GM19035 (cell line): ENCODE data around the gene GABRR3.
A peak's percentile ranks its signal among the peaks of the same experiment; 100 is the strongest.

Experiments
- ATAC-seq: cut with Tn5 transposase; IDR thresholded peaks from one replicate; pipeline ENCODE4 v1.9.1; 2021; ENCODE audit not compliant: unreplicated experiment

Gene GABRR3

DNA sequence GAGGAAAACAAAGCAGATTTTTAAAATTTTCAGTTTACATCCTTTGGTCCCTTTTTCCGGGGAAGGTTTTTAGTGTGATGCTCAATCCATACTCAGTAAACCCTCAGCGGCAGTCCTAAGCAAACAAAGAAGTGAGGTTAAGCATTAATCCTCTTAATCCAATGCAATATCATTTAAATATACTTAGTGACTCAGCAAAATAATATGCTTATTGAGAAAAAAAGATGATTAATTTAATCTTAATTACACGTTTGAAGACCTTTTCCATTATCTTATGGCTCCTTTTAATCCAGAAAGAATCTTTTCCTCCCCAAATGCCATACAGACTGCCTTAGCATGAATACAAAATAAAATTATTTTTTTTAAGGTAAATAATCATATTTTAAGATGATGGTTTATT lies at the start of gene GABRR3:
TSS of gene GABRR3 (minus strand) at position 108 of the 400 bp plus-strand sequence. CDS start 328 bp downstream, outside the sequence.
- ATAC-seq, result no peak

DNA sequence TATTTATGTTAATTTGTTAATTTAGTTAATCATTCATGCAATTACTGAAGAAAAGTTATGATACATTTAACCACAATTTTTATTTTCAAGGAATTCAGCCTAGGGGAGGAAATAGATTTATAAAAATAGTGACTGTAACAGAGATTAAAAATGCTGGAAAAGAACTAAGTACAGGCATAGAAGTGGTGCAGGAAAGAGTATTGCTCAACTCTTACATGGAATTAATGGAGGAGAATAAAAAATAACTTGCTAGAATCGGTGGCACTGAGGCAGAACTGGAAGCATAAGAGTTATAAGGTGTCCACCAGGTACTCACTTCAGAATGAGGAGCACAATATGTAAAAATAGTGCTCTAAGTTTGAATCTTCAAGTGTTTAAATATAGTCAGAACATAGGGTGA lies 38.4 kb upstream of the GABRR3 start:
- ATAC-seq, result no peak

- no peak for ATAC-seq
These were observed 35.7 kb upstream of the GABRR3 start for GRCh38 chr3:98070840-98071239.

- ATAC-seq, result no peak
These were observed 33.7 kb upstream of the GABRR3 start for GRCh38 chr3:98068824-98069223.

- ATAC-seq, result no peak
These were observed 23.3 kb upstream of the GABRR3 start for GRCh38 chr3:98058244-98058960.

GRCh38 chr3:98057631-98058030 lies 22.5 kb upstream of the GABRR3 start:
- ATAC-seq, result no peak

DNA sequence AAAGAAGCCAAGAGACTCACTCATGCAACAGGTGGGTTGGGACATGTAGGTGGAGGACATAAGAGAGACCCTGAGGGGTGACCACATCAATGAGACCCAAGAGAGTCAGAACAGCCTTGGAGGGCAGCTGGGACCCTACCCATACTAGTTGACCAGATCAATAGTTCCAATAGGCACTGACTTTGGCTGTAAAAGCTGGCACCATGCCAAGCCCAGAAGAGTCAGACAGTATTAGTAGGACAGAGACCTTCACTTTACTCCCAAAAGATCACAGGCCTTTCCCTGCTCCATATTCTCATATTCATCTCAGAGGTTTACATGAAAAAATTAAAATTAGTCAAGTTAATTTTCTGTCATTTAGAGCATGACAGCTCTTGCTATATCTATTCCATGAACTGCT lies 20.9 kb upstream of the GABRR3 start:
- ATAC-seq, result no peak

- no peak for ATAC-seq
These were observed 14.2 kb upstream of the GABRR3 start for GRCh38 chr3:98049271-98049670.

- no peak for ATAC-seq
These were observed 13.5 kb upstream of the GABRR3 start for GRCh38 chr3:98048586-98048985.

DNA sequence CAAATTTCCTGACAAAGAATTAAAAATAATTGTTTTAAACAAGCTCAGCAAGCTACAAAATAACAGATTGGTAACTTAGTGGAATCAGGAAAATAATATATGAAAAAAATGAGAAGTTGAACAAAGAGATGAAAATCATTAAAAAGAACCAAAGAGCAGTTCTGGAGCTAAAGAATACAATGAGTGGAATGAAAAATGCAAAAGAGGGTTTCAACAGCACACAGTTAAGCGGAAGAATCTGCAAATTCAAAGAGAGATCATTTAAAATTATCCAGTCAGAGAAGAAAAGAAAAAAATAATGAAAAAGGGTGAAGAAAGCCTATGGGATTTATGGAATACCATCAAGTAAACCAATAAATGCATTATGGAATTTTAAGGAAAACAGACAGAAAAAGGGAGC lies 6.2 kb upstream of the GABRR3 start:
- ATAC-seq, result no peak

DNA sequence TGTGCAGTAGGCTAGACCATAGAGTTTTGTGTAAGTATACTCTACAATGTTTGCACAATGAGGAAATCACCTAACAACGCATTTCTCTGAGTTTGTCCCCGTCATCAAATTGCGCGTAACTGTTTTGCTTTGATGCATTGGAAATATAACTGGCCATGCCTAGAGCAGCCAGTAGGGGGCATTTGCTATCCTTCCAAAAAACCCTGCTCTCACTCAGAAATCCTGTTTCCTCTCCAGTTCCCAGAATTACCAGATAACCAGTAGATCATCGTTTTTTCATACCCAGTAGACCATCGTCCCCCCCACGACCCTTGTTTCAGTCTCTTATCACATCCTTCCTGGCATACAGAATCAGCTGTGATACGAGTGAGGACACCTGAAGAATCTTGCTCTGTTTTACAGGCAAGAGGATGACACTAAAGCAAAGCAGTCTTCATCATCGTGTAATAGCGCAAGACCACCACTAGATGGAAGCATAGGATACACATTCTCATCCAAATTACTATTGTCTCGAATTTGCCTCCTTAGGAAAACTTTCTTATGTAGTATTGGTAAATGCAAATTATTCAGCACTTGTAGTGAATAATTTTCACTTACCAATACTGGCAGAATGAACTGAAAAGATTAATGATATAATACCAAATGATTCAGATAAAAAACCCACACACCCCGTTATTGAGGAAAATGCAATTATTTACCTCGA lies 4.4 kb upstream of the GABRR3 start:
- ATAC-seq, result peak; percentile 94

DNA sequence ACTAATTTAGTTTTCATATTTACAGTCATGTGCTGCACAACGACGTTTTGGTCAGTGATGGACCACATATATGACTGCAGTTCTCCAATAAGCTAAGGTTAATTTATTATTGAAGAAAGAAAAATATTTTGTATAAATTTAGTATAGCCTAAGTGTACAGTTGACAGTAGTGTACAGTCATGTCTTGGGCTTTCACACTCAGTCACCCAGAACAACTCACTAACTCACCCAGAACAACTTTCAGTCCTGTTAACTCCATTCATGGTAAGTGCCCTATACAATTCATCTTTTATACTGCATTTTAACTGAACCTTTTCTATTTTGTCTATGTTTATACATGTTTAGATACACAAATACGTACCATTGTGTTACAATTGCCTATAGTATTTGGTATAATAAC lies 3.8 kb upstream of the GABRR3 start:
- peak; percentile 3 for ATAC-seq

GRCh38 chr3:98038286-98038685 lies 3.2 kb upstream of the GABRR3 start:
- no peak for ATAC-seq

- ATAC-seq, result no peak
These were observed 629 bp downstream of the GABRR3 start for GRCh38 chr3:98034486-98034885.

- no peak for ATAC-seq
These were observed 1.1 kb downstream of the GABRR3 start for GRCh38 chr3:98034036-98034435.

- no peak for ATAC-seq
These were observed 2.2 kb downstream of the GABRR3 start for GRCh38 chr3:98032904-98033303.

GRCh38 chr3:98032265-98032664 lies 2.9 kb downstream of the GABRR3 start:
- no peak for ATAC-seq

DNA sequence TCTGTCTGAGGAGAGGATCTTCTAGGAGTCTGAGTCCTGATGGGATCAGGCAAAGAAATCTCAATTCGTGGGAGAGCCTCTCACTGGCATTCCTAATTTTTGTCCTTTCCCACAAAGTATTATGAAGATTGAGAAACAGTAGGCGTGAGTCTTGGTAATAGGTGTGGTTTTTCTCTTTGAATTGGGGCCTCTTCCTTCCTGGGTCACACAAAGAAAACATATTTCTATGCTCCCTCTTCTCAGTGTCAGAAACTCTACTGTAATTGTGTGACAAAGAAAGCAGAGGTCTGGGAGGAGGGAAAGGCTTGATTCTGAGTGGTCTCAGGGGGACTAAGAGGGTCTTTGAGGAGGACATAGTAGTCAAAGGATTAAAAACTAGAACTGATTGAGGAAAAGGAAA lies 6.0 kb downstream of the GABRR3 start:
- ATAC-seq, result no peak

GRCh38 chr3:98027085-98027446 lies 8.0 kb downstream of the GABRR3 start:
- ATAC-seq, result no peak

DNA sequence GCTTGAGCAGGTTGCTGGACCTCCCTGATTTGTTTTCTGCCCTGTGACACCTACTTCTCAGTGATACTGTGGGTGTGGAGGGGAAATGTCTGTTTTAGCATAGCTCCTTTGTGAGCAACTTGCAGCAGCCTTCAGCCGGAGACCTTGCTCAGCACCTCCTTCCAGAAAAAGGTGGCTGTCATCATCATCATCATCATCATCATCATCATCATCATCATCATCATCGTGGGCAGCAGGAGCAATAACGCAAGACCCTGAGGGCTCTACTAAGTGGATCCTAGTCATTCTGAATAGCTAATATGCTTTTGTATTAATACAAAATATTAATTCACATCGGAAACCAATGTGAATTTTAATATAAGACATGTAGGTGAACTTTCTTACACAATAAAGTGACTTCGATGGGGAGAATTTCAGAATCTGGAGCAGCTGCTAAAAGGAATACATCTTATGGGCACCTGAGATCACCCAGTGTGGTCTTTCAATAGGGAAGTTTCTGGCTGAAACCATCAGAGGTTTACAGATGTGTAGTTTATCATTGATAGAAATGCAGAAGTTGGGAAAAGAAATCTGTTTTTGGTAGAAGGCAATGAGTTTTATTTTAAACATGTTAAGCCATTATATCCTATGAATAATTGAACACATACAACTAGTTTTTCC lies 8.6 kb downstream of the GABRR3 start:
- no peak for ATAC-seq

DNA sequence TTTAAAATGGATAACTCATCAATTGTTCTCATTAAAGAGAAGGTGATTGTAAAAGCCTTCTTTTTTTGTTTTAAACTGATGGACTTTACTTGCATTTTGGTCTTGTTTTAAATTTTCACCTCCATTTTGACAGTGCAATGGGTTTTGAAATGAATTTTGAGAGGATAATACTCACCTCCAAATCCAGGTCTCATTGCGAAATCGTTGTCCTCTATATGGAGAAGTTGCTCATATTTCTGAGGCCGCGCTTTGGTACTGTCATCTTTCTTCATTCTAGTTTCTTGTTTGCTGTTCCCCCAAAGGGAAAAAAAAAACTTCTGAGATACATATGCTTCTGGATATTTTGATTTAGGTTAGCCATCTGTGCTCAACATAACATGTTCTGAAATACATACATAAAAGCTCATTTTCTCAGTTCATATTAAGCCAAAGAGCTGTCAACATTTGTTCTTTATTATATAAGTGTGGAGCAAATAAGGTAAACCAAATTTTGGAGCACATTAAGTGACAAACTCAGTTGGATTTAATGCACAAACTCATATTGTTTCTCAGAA lies 9.6 kb downstream of the GABRR3 start:
- no peak for ATAC-seq
